HEK293 (cell line): Measurements from ENCODE around the gene MPP4.

ENCODE experiments used
- CTCF ChIA-PET: fragments of 350-600 bp; formaldehyde crosslinking; extraction: SDS; loops from one replicate; lab custom pipeline; 2021; ENCODE audit warnings: antibody characterized with exemption; lab: Yijun Ruan, JAX
- POLR2A ChIA-PET: fragments of 300-600 bp; formaldehyde crosslinking; extraction: SDS; loops from one replicate; lab custom pipeline; 2020; ENCODE audit warnings: antibody characterized with exemption, inconsistent platforms; lab: Yijun Ruan, JAX
- H3K27ac ChIP-seq: fragments of 200-500 bp; sonication (Bioruptor generic); 2 replicates; pipeline ENCODE4 v1.5.1; 2014; ENCODE audit warnings: low read depth, low read length, control low read depth, inconsistent platforms; ENCODE audit errors: extremely low read depth
- H3K36me3 ChIP-seq, 2 experiments: fragments of 200-500 bp in 1 of 2; sonication (Bioruptor generic) in 1 of 2; 1 replicate in 1 of 2; 2 replicates in 1 of 2; pipeline ENCODE4 v1.5.1; 2014 to 2017; ENCODE audit warnings: inconsistent platforms in 2 of 2, low read length in 2 of 2; ENCODE audit not compliant: control insufficient read depth in 2 of 2, insufficient read depth in 1 of 2
- H3K4me1 ChIP-seq: fragments of 200-500 bp; sonication (Bioruptor generic); 2 replicates; pipeline ENCODE4 v1.5.1; 2014; ENCODE audit warnings: mild to moderate bottlenecking, low read length, inconsistent platforms; ENCODE audit not compliant: control insufficient read depth, insufficient read depth
- H3K4me3 ChIP-seq: 2 replicates; pipeline ENCODE4 v1.5.1; 2011; ENCODE audit warnings: low read depth, mild to moderate bottlenecking, control low read depth, low read length, moderate library complexity
- H3K9me3 ChIP-seq: fragments of 200-500 bp; sonication (Bioruptor generic); 2 replicates; pipeline ENCODE4 v1.5.1; 2014; ENCODE audit warnings: low read depth, low read length, inconsistent platforms; ENCODE audit not compliant: control insufficient read depth, insufficient read depth
- EGR2 ChIP-seq: fragments of 450-650 bp; formaldehyde crosslinking; IDR thresholded peaks from 2 replicates; pipeline ENCODE4 v1.5.1; 2016; ENCODE audit warnings: low read depth, missing biosample characterization, missing genetic modification characterization
- FEZF1 ChIP-seq: fragments of 450-650 bp; formaldehyde crosslinking; IDR thresholded peaks from 2 replicates; pipeline ENCODE4 v1.5.1; 2016; ENCODE audit warnings: missing biosample characterization, missing genetic modification characterization
- HOXA7 ChIP-seq: sonication (generic); formaldehyde crosslinking; IDR thresholded peaks from 2 replicates; pipeline ENCODE4 v1.8.1; 2022; ENCODE audit warnings: missing genetic modification reagents, borderline replicate concordance
- HOXC10 ChIP-seq: sonication (generic); formaldehyde crosslinking; IDR thresholded peaks from 2 replicates; pipeline ENCODE4 v1.8.1; 2023; ENCODE audit warnings: mild to moderate bottlenecking, missing genetic modification reagents
- RBAK ChIP-seq: fragments of 450-650 bp; formaldehyde crosslinking; IDR thresholded peaks from 2 replicates; pipeline ENCODE4 v1.5.1; 2016; ENCODE audit warnings: missing biosample characterization, missing genetic modification characterization
- REPIN1 ChIP-seq: fragments of 450-650 bp; formaldehyde crosslinking; IDR thresholded peaks from 2 replicates; pipeline ENCODE4 v1.5.1; 2017; ENCODE audit warnings: missing biosample characterization, missing genetic modification characterization, low read depth
- REST ChIP-seq: fragments of 450-650 bp; formaldehyde crosslinking; IDR thresholded peaks from 2 replicates; pipeline ENCODE4 v1.5.1; 2016; ENCODE audit warnings: missing biosample characterization, missing genetic modification characterization
- TRIM28 ChIP-seq: IDR thresholded peaks from 2 replicates; pipeline ENCODE4 v1.6.1; 2011; ENCODE audit warnings: low read length, control low read depth, borderline replicate concordance
- ZNF138 ChIP-seq: fragments of 450-650 bp; formaldehyde crosslinking; IDR thresholded peaks from 2 replicates; pipeline ENCODE4 v1.5.1; 2016; ENCODE audit warnings: missing biosample characterization, missing genetic modification characterization, borderline replicate concordance
- ZNF155 ChIP-seq: fragments of 450-650 bp; formaldehyde crosslinking; IDR thresholded peaks from 2 replicates; pipeline ENCODE4 v1.5.1; 2016; ENCODE audit warnings: missing biosample characterization, missing genetic modification characterization
- ZNF223 ChIP-seq: fragments of 450-650 bp; formaldehyde crosslinking; IDR thresholded peaks from 2 replicates; pipeline ENCODE4 v1.5.1; 2016; ENCODE audit warnings: missing biosample characterization, missing genetic modification characterization
- ZNF239 ChIP-seq: fragments of 450-650 bp; formaldehyde crosslinking; IDR thresholded peaks from 2 replicates; pipeline ENCODE4 v1.5.1; 2016; ENCODE audit warnings: missing biosample characterization, missing genetic modification characterization
- ZNF24 ChIP-seq: fragments of 450-650 bp; formaldehyde crosslinking; IDR thresholded peaks from 2 replicates; pipeline ENCODE4 v1.5.1; 2016; ENCODE audit warnings: missing biosample characterization, missing genetic modification characterization
- ZNF26 ChIP-seq: fragments of 450-650 bp; formaldehyde crosslinking; IDR thresholded peaks from 2 replicates; pipeline ENCODE4 v1.5.1; 2016; ENCODE audit warnings: missing biosample characterization, missing genetic modification characterization
- ZNF266 ChIP-seq: fragments of 450-650 bp; formaldehyde crosslinking; IDR thresholded peaks from 2 replicates; pipeline ENCODE4 v1.5.1; 2016; ENCODE audit warnings: missing biosample characterization, missing genetic modification characterization, low read depth
- ZNF324 ChIP-seq: fragments of 450-650 bp; formaldehyde crosslinking; IDR thresholded peaks from 2 replicates; pipeline ENCODE4 v1.5.1; 2016; ENCODE audit warnings: missing biosample characterization, missing genetic modification characterization
- ZNF488 ChIP-seq: fragments of 450-650 bp; formaldehyde crosslinking; IDR thresholded peaks from 2 replicates; pipeline ENCODE4 v1.5.1; 2016; ENCODE audit warnings: missing biosample characterization, missing genetic modification characterization
- ZNF513 ChIP-seq: fragments of 450-650 bp; IDR thresholded peaks from 2 replicates; pipeline ENCODE4 v1.5.1; 2018; ENCODE audit warnings: missing biosample characterization, missing genetic modification characterization
- ZNF530 ChIP-seq: fragments of 450-650 bp; formaldehyde crosslinking; IDR thresholded peaks from 2 replicates; pipeline ENCODE4 v1.5.1; 2016; ENCODE audit warnings: low read depth, missing biosample characterization, missing genetic modification characterization
- ZNF558 ChIP-seq: fragments of 450-650 bp; formaldehyde crosslinking; IDR thresholded peaks from 2 replicates; pipeline ENCODE4 v1.5.1; 2016; ENCODE audit warnings: missing biosample characterization, missing genetic modification characterization
- ZNF704 ChIP-seq: fragments of 450-650 bp; formaldehyde crosslinking; IDR thresholded peaks from 2 replicates; pipeline ENCODE4 v1.5.1; 2016; ENCODE audit warnings: missing biosample characterization, missing genetic modification characterization
- ZNF747 ChIP-seq: fragments of 450-650 bp; formaldehyde crosslinking; IDR thresholded peaks from 2 replicates; pipeline ENCODE4 v1.5.1; 2016; ENCODE audit warnings: missing biosample characterization, missing genetic modification characterization
- ZNF777 ChIP-seq: fragments of 450-650 bp; formaldehyde crosslinking; IDR thresholded peaks from 2 replicates; pipeline ENCODE4 v1.5.1; 2017; ENCODE audit warnings: missing biosample characterization, missing genetic modification characterization, borderline replicate concordance
- ZNF843 ChIP-seq: fragments of 450-650 bp; formaldehyde crosslinking; IDR thresholded peaks from 2 replicates; pipeline ENCODE4 v1.5.1; 2016; ENCODE audit warnings: missing biosample characterization, missing genetic modification characterization

MPP4 gene

GRCh38 chr2:201698588-201699226 lies at the start of gene MPP4:
TSS of gene MPP4 (minus strand) at chr2:201698644. CDS start at chr2:201693954, 4,690 bp downstream.
- no peaks in the 10 kb centered on the region for H3K4me1 ChIP-seq
- TF ChIP-seq ZNF155 (tag by site-specific recombination) (no peak), ZNF324 (tag by site-specific recombination) (no peak), ZNF513 (tag by site-specific recombination) (no peak), ZNF239 (tag by site-specific recombination) (no peak), ZNF777 (tag by site-specific recombination) (no peak), EGR2 (tag by site-specific recombination) (no peak), ZNF26 (tag by site-specific recombination) (no peak), ZNF488 (tag by site-specific recombination) (no peak), ZNF138 (tag by site-specific recombination) (no peak), ZNF266 (no peak), RBAK (tag by site-specific recombination) (no peak), ZNF558 (tag by site-specific recombination) (no peak), ZNF223 (tag by site-specific recombination) (no peak), ZNF24 (tag by site-specific recombination) (no peak), ZNF530 (tag by site-specific recombination) (no peak), TRIM28 (no peak), ZNF747 (tag by site-specific recombination) (no peak), FEZF1 (tag by site-specific recombination) (no peak), HOXA7 (CRISPR knock-in tag) (no peak)
- TF ChIP-seq, all 188 proteins: peak for 0
- POLR2A ChIA-PET, result no interaction called here
- CTCF ChIA-PET, result interaction anchor here (0.7 to 0.9 kb wide), 2 partner anchors 17 to 18 kb away, joined by 3 to 5 read pairs; no protein-coding TSS in a partner anchor
- peaks cover 13 to 27% of the 10 kb centered on the region in 2 experiments for H3K36me3 ChIP-seq
- H3K4me3 ChIP-seq, result no peak within 1 kb of the TSS
- H3K9me3 ChIP-seq, result no peaks in the 10 kb centered on the region
- no peak within 1 kb of the TSS for H3K27ac ChIP-seq

- ChIA-PET POLR2A (no interaction called here), CTCF (no interaction called here)
- Histone ChIP-seq H3K27ac (no peak overlapping the region), H3K4me3 (no peak overlapping the region), H3K4me1 (no peaks in the 10 kb centered on the region), H3K36me3 (peaks cover 14 to 56% of the 10 kb centered on the region in 2 experiments), H3K9me3 (no peaks in the 10 kb centered on the region)
- no peak for TF ChIP-seq HOXC10 (CRISPR knock-in tag)
- TF ChIP-seq REST (tag by site-specific recombination), result no peak
- no peak for TF ChIP-seq ZNF843
- no peak for TF ChIP-seq ZNF704 (tag by site-specific recombination)
- TF ChIP-seq REPIN1, result no peak
Observed at GRCh38 chr2:201746551-201746950, 48.1 kb upstream of the MPP4 start.
